Muscle layer of colon (tissue), 2 donors: ENCODE data around the gene ACOXL.

Experiments
- H3K27ac ChIP-seq: one replicate; pipeline ENCODE4 v1.7.0; 2013; ENCODE audit warnings: low read depth, mild to moderate bottlenecking, low read length, moderate library complexity
- H3K27me3 ChIP-seq, 2 donors: one replicate each; pipeline ENCODE4 v1.7.0; 2013; ENCODE audit warnings: low read length in 2 of 2, mild to moderate bottlenecking in 2 of 2; ENCODE audit not compliant: insufficient read depth in 2 of 2, control insufficient read depth in 1 of 2
- H3K36me3 ChIP-seq: one replicate; pipeline ENCODE4 v1.7.0; 2013; ENCODE audit warnings: mild to moderate bottlenecking, low read length; ENCODE audit not compliant: insufficient read depth
- H3K4me1 ChIP-seq: one replicate; pipeline ENCODE4 v1.7.0; 2013; ENCODE audit warnings: mild to moderate bottlenecking, low read length; ENCODE audit not compliant: insufficient read depth
- H3K4me3 ChIP-seq, 2 donors: one replicate each; pipeline ENCODE4 v1.7.0; 2013; ENCODE audit warnings: low read length in 2 of 2, low read depth in 1 of 2, mild to moderate bottlenecking in 1 of 2, moderate library complexity in 1 of 2
- H3K9ac ChIP-seq: one replicate; pipeline ENCODE4 v1.7.0; 2013; ENCODE audit warnings: low read length
- H3K9me3 ChIP-seq: one replicate; pipeline ENCODE4 v1.7.0; 2013; ENCODE audit warnings: mild to moderate bottlenecking, low read length
- donor health status: abdominal sarcoma.
- donor health status: Adenocarcinoma of cecum.

ACOXL gene

GRCh38 chr2:110802208-110802932 lies 70.0 kb downstream of the ACOXL start:
- no peak overlapping the region for H3K27ac ChIP-seq
- no peak overlapping the region for H3K9ac ChIP-seq
- H3K9me3 ChIP-seq, result no peaks in the 10 kb centered on the region
- no peaks in the 10 kb centered on the region for H3K36me3 ChIP-seq
- H3K27me3 ChIP-seq, result peaks cover 0 to 4% of the 10 kb centered on the region in 2 donors
- H3K4me3 ChIP-seq, result no peak overlapping the region
- no peaks in the 10 kb centered on the region for H3K4me1 ChIP-seq

DNA sequence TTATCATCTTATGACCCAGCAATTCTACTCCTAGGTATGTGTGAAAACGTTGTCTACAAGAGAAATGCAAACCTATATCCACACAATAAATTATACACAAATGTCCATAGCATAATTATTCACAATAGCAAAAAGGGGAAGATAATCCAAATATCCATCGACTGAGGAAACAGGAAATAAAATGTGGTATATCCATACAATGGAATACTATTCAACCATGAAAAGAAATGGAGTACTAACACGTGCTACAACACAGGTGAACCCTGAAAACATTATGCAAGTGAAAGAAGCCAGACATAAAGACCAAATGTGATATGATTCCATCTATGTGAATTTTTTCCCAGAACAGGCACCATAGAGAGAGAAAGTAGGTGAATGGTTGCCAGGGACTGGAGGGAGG lies 72.1 kb downstream of the ACOXL start:
- H3K4me1 ChIP-seq, result no peaks in the 10 kb centered on the region
- H3K4me3 ChIP-seq, result no peak overlapping the region
- H3K27ac ChIP-seq, result no peak overlapping the region
- H3K9me3 ChIP-seq, result no peaks in the 10 kb centered on the region
- peaks cover 0 to 4% of the 10 kb centered on the region in 2 donors for H3K27me3 ChIP-seq
- H3K9ac ChIP-seq, result no peak overlapping the region
- no peaks in the 10 kb centered on the region for H3K36me3 ChIP-seq

DNA sequence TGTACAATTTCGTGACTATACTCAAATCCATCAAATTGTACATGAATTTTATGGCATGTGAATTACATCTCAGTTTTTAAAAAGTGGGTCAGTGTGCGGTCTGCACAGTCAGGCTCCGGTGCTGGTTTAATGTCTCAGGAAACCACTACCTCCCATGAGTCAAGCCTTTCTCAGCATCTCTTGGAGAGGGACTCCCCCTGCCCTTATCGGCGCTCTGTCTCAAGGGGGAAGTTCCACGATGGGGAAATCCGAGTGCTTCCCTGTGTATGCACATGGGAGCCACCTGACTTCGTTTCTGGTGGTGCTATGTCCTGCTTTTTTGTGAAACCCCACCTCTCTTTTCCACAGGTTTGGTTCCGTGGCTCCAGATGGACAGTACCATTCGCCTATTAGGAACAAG lies 72.5 kb downstream of the ACOXL start:
- H3K4me1 ChIP-seq, result no peaks in the 10 kb centered on the region
- no peaks in the 10 kb centered on the region for H3K36me3 ChIP-seq
- H3K9ac ChIP-seq, result no peak overlapping the region
- no peaks in the 10 kb centered on the region for H3K9me3 ChIP-seq
- H3K27me3 ChIP-seq, result peaks cover 0 to 4% of the 10 kb centered on the region in 2 donors
- H3K27ac ChIP-seq, result no peak overlapping the region
- no peak overlapping the region for H3K4me3 ChIP-seq

GRCh38 chr2:110805894-110806452 lies 73.6 kb downstream of the ACOXL start:
- Histone ChIP-seq H3K27me3 (no peaks in the 10 kb centered on the region), H3K9ac (no peak overlapping the region), H3K36me3 (no peaks in the 10 kb centered on the region), H3K4me1 (no peaks in the 10 kb centered on the region), H3K4me3 (no peak overlapping the region), H3K27ac (no peak overlapping the region), H3K9me3 (no peaks in the 10 kb centered on the region)

- H3K4me3 ChIP-seq, result no peak overlapping the region
- no peaks in the 10 kb centered on the region for H3K4me1 ChIP-seq
- no peaks in the 10 kb centered on the region for H3K36me3 ChIP-seq
- H3K9me3 ChIP-seq, result no peaks in the 10 kb centered on the region
- no peaks in the 10 kb centered on the region for H3K27me3 ChIP-seq
- H3K9ac ChIP-seq, result no peak overlapping the region
- H3K27ac ChIP-seq, result no peak overlapping the region
These were observed 75.1 kb downstream of the ACOXL start for GRCh38 chr2:110807522-110807921.

DNA sequence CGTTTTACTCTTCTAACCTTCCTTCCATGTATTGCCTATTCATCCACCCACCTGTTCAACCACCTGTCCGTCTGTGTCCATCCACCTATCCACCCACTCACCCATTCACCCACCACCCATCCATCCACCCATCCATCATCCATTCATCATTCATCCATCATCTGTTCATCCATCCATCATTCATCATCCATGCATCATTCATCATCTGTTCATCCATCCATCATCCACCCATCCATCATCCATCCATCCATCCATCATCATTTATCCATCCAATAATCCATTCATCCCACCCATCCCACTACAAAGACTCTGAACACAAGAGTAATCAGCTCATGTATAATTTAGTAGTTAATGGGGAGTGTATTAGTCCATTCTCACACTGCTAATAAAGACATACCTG lies 78.0 kb downstream of the ACOXL start:
- H3K9me3 ChIP-seq, result no peaks in the 10 kb centered on the region
- H3K27ac ChIP-seq, result no peak overlapping the region
- no peaks in the 10 kb centered on the region for H3K36me3 ChIP-seq
- no peak overlapping the region for H3K4me3 ChIP-seq
- no peaks in the 10 kb centered on the region for H3K4me1 ChIP-seq
- no peaks in the 10 kb centered on the region for H3K27me3 ChIP-seq
- H3K9ac ChIP-seq, result no peak overlapping the region

DNA sequence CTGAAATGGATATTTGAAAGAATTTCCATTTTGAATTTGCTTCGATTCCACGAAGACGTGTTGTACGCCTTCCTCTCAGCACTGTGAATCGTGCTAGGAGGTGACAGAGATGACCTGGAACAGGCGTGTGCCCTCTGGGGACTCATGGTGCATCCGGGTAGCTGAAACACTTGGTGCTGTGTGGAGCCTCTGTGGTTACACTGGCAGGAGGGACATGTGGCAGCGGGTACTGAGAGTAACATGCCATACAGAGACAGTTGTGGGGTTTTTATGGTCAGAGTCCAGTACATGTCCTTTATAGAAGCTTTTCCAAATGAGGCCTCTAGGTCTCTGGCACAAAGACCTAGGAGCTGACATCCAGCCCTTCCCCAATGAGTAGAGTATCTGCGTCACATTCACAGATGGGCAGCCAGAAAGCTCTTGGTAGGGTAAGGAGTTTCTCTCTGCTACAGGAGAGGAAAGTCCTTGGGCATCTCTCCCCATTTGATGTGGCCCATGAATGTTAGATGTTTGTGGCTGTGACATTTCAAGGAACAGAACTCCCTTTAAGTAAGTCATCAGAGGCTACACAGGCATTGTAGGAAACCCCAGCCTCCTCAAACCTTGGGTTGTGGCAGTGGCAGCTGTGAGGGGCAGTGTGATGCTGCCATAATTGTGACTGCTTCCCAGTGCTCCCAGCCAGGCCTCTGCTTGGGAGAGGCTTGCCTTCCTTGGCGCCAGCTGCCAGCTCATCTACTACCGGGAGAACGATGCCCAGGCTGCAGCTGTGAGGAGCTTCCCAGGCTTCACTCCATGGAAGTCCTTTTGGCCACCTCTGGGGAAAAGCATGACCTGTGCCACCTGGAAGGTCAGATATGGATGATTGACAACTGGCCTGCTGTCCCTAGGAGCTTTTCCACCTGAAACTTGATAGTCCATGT lies 80.6 kb downstream of the ACOXL start:
- H3K9ac ChIP-seq, result no peak overlapping the region
- H3K27me3 ChIP-seq, result no peaks in the 10 kb centered on the region
- no peak overlapping the region for H3K27ac ChIP-seq
- H3K36me3 ChIP-seq, result no peaks in the 10 kb centered on the region
- H3K4me3 ChIP-seq, result no peak overlapping the region
- H3K9me3 ChIP-seq, result no peaks in the 10 kb centered on the region
- H3K4me1 ChIP-seq, result no peaks in the 10 kb centered on the region

DNA sequence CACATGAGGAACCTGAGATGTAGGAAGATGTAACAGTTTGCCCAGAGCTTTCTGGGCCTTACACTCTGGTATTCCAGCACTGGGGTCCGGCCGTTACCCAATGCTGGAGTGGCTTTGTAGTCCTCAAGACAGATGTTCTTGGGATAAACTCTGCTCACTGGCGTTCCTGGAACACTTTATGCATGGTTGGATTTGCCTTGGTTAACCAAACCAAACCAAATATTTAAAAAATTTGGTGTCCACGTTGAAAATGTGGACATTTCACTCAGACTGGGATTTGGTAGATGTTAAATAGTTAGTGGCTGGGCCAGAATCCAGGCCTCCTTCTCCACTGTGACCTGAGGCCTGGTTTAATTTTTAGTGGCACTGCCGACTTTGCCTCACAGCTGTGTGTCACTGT lies 81.5 kb downstream of the ACOXL start:
- no peaks in the 10 kb centered on the region for H3K4me1 ChIP-seq
- no peaks in the 10 kb centered on the region for H3K27me3 ChIP-seq
- no peak overlapping the region for H3K4me3 ChIP-seq
- no peaks in the 10 kb centered on the region for H3K9me3 ChIP-seq
- no peaks in the 10 kb centered on the region for H3K36me3 ChIP-seq
- H3K9ac ChIP-seq, result no peak overlapping the region
- no peak overlapping the region for H3K27ac ChIP-seq

GRCh38 chr2:110815938-110816337 lies 83.6 kb downstream of the ACOXL start:
- H3K4me3 ChIP-seq, result no peak overlapping the region
- H3K27me3 ChIP-seq, result no peaks in the 10 kb centered on the region
- H3K36me3 ChIP-seq, result no peaks in the 10 kb centered on the region
- H3K27ac ChIP-seq, result no peak overlapping the region
- H3K4me1 ChIP-seq, result no peaks in the 10 kb centered on the region
- no peaks in the 10 kb centered on the region for H3K9me3 ChIP-seq
- H3K9ac ChIP-seq, result no peak overlapping the region

GRCh38 chr2:110816404-110817365 lies 84.3 kb downstream of the ACOXL start:
- Histone ChIP-seq H3K4me1 (no peaks in the 10 kb centered on the region), H3K4me3 (no peak overlapping the region), H3K9me3 (no peaks in the 10 kb centered on the region), H3K36me3 (no peaks in the 10 kb centered on the region), H3K9ac (no peak overlapping the region), H3K27me3 (no peaks in the 10 kb centered on the region), H3K27ac (no peak overlapping the region)
